Upper lobe of left lung (tissue), 6 donors: ENCODE results near the gene EXOC3L2. TPM values are rescaled to one million over a fixed set of nuclear protein-coding genes. Genes with fewer than 3 reads are reported as not detected.

Experiments used
- ATAC-seq, 2 donors: fragments of 200-7000 bp; cut with Tn5 transposase; one replicate each; pipeline ENCODE4 v1.9.1; 2022; ENCODE audit warnings: mild to moderate bottlenecking in 2 of 2, moderate library complexity in 2 of 2; ENCODE audit not compliant: low FRiP score in 2 of 2
- DNase-seq, 2 donors: peaks; one replicate each; pipeline ENCODE4 v3.0.0-alpha.2; 2019 to 2020
- H3K27ac ChIP-seq, 4 donors: fragments of 200-600 bp; sonication (generic); one replicate each; pipeline ENCODE4 v1.5.1; 2016 to 2019
- H3K27me3 ChIP-seq, 4 donors: fragments of 200-600 bp; sonication (generic); one replicate each; pipeline ENCODE4 v1.5.1; 2017 to 2019
- H3K36me3 ChIP-seq, 4 donors: fragments of 200-600 bp; sonication (generic); one replicate each; pipeline ENCODE4 v1.5.1; 2016 to 2019
- H3K4me1 ChIP-seq, 4 donors: fragments of 200-600 bp; sonication (generic); one replicate each; pipeline ENCODE4 v1.5.1; 2018 to 2019
- H3K4me3 ChIP-seq, 4 donors: fragments of 200-600 bp; sonication (generic); one replicate each; pipeline ENCODE4 v1.5.1; 2017 to 2019; ENCODE audit warnings: mild to moderate bottlenecking in 2 of 4, moderate library complexity in 1 of 4
- H3K9me3 ChIP-seq, 4 donors: fragments of 200-600 bp; sonication (generic); one replicate each; pipeline ENCODE4 v1.5.1; 2018 to 2019
- EP300 ChIP-seq, 4 donors: sonication (generic); formaldehyde crosslinking; IDR thresholded peaks; one replicate each; pipeline ENCODE4 v1.5.1; 2017; ENCODE audit warnings: antibody characterized with exemption in 4 of 4, control low read depth in 2 of 4
- POLR2A ChIP-seq, 4 donors: fragments of 450-650 bp; IDR thresholded peaks; one replicate each; pipeline ENCODE4 v1.5.1; 2016 to 2017; ENCODE audit warnings: antibody characterized with exemption in 4 of 4, mild to moderate bottlenecking in 2 of 4
- POLR2AphosphoS5 ChIP-seq, 2 donors: sonication (generic); formaldehyde crosslinking; IDR thresholded peaks; one replicate each; pipeline ENCODE4 v1.5.1; 2017; ENCODE audit warnings: antibody characterized with exemption in 2 of 2
- WGBS, 2 donors: methylation state at CpG; one replicate each; pipeline ENCODE4 v1.1.5; 2017 to 2018; 5-methylcytosine and 5-hydroxymethylcytosine counted together
- total RNA-seq, 6 donors: library from RNA; depleted of rRNA in 4 of 6; stranded (reverse); fragments of >200 nt in 4 of 6; gene quantifications; one replicate each; pipeline versions ENCODE4 v1.1.0 to v1.2.1, GENCODE V29; 2016 to 2021
- TF ChIP-seq, protein P1 (sequence below), 6 experiments: fragments of 450-650 bp in 4 of 6; fragments of 200-600 bp in 2 of 6; sonication (generic) in 2 of 6; IDR thresholded peaks; one replicate each; pipeline ENCODE4 v1.5.1; 2016 to 2019; ENCODE audit warnings: antibody characterized with exemption in 6 of 6
- donor health status: DM: no; HTN: no; CAD: no; lungs with moderate emphysema.
- donor health status: DM: no; HTN: yes; CAD: no; lungs with severe emphysema.

Gene EXOC3L2
- total RNA-seq, 6 donors from 2014 or later, result 1.1 to 10.0 (median 2.7) TPM

DNA sequence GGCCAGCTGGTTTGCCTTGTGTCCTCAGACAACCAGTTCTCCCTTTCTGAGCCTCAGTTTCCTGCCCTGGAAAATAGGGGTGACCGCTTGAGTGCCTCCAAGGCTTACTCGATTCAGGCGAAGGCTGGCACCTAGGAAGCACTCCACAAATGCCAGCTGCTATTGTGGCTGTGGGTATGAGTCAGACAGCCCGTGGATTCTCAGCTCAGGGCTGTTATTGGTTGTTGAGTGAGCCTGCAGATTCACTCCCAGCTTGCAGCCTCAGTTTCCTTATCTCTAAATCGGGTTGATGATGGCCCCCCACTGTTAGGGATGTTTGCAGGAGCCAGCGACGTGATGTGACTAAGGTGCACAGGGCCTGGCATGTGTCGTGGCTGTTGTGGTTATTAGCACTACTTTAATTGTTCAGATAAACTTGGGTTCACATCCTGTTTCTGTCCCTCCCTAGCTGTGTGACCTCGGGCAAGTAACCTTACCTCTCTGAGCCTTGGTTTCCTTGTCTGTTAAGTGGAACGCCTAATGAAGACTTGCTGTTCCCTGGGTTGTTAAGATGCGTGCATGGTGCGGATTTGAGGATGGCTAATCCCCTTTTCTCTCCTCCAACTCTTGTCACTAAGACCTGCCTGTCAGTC is 8.3 kb upstream of the EXOC3L2 start:
- Histone ChIP-seq H3K27ac (no peak overlapping the region), H3K9me3 (no peaks in the 10 kb centered on the region), H3K36me3 (no peaks in the 10 kb centered on the region), H3K4me3 (no peak overlapping the region), H3K27me3 (no peaks in the 10 kb centered on the region), H3K4me1 (peaks cover 22 to 41% (median 34%) of the 10 kb centered on the region in 4 donors)
- WGBS, 2 donors, result 70 to 81% methylated on average over 10 to 12 of the region's 12 CpGs
- DNase-seq (no peak), ATAC-seq (no peak)
- TF ChIP-seq POLR2AphosphoS5 (IDR thresholded peaks at IDR 0.05) (no peak), EP300 (IDR thresholded peaks at IDR 0.05) (no peak), POLR2A (IDR thresholded peaks at IDR 0.05) (no peak)
- TF ChIP-seq, protein P1, sequence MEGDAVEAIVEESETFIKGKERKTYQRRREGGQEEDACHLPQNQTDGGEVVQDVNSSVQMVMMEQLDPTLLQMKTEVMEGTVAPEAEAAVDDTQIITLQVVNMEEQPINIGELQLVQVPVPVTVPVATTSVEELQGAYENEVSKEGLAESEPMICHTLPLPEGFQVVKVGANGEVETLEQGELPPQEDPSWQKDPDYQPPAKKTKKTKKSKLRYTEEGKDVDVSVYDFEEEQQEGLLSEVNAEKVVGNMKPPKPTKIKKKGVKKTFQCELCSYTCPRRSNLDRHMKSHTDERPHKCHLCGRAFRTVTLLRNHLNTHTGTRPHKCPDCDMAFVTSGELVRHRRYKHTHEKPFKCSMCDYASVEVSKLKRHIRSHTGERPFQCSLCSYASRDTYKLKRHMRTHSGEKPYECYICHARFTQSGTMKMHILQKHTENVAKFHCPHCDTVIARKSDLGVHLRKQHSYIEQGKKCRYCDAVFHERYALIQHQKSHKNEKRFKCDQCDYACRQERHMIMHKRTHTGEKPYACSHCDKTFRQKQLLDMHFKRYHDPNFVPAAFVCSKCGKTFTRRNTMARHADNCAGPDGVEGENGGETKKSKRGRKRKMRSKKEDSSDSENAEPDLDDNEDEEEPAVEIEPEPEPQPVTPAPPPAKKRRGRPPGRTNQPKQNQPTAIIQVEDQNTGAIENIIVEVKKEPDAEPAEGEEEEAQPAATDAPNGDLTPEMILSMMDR (IDR thresholded peaks at IDR 0.05), result no peak

DNA sequence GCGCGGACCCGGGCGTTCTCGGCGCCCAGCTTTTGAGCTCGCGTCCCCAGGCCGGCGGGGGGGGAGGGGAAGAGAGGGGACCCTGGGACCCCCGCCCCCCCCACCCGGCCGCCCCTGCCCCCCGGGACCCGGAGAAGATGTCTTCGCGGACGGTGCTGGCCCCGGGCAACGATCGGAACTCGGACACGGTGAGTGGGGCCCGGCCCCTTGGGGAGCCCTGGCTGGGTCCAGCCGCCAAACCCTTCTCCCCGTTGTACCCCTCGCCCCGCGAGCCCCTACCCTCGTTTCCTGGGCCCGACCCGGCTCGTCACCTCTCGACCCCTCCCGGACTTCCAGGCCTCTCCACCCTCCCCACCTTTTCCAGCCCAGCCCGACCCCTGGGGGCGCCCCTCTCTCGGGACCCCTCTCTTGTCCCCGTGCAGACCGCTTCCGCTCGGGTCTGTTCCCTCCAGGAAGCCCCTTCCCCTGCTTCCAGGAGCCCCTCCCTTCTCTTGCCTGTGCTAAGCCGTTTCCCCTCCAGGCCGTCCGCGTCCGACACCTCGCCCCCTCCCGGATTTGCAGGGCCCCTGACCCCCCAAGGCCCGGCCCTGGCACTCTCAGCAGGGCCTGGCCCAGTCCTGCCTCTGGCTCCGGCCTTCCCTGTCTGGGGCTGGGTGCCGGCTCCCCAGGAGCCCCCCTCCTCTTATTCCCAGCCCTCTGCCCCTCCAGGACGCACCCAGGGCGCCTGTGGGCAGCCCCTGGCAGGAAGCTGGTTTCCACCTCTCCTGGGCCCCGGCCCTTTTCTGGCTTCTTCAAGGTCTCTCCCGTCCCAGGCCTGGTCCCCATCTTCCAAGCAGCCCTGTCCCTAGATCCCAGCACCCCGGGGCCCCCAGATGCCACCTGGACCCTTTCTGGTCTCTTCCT is 6.5 kb upstream of the EXOC3L2 start:
- 1 to 3% methylated on average over 29 to 40 of the region's 57 CpGs for WGBS, 2 donors
- Histone ChIP-seq H3K27me3 (no peaks in the 10 kb centered on the region), H3K27ac (peak overlapping the region; percentile 78 to 89 (median 86)), H3K4me3 (peak overlapping the region; percentile 65 to 100 (median 94)), H3K4me1 (peaks cover 25 to 46% (median 38%) of the 10 kb centered on the region in 4 donors), H3K9me3 (no peaks in the 10 kb centered on the region), H3K36me3 (no peaks in the 10 kb centered on the region)
- DNase-seq, result peak in 1 of 2 donors; percentile 85
- peak in 1 of 2 donors; percentile 4 for ATAC-seq
- TF ChIP-seq POLR2AphosphoS5 (IDR thresholded peaks at IDR 0.05) (no peak), POLR2A (IDR thresholded peaks at IDR 0.05) (no peak), EP300 (IDR thresholded peaks at IDR 0.05) (no peak)
- TF ChIP-seq, protein P1 (IDR thresholded peaks at IDR 0.05), result no peak

DNA sequence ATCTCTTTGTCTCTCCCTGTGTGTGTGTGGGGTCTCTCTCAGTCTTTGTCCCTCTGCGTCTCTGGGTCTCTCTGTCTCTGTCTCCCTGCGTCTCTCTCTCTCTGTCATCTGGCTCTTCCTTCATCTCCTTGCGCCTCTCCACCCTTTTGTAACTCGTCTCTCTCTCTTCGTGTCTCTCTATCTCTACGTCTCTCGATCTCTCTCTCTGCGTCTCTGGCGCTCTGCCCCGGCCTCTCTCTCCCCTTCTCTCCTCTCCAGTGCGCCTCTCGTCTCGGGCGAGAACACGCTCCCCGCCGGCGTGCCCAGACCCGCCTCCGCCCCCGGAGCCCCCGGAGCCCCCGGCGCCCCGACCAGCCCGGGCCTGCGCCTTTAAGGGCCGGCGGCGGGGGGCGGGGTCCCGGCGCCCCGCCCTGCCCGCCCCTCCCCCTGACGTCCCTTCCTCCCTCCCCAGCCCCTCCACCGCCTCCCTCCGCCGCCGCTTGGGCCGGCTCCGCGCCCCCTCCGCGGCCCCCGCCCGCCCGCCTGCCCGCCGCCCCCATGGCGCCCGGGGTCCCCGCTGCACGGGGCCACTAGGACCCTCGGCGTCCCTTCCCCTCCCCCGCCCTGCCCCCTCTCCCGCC is 5.7 kb upstream of the EXOC3L2 start, which contains the start of gene MARK4:
MARK4 (plus strand) TSS at position 440 of the 620 bp plus-strand sequence. CDS start 318 bp downstream, outside the sequence.
- no peaks in the 10 kb centered on the region for H3K27me3 ChIP-seq
- H3K27ac ChIP-seq, result peak within 1 kb of the TSS; percentile 78 to 89 (median 86)
- DNase-seq, result peak; percentile 37 to 92
- 1% methylated on average over 25 to 38 of the region's 58 CpGs for WGBS, 2 donors
- TF ChIP-seq POLR2A (IDR thresholded peaks at IDR 0.05) (no peak), EP300 (IDR thresholded peaks at IDR 0.05) (no peak), POLR2AphosphoS5 (IDR thresholded peaks at IDR 0.05) (no peak)
- TF ChIP-seq, protein P1 (IDR thresholded peaks at IDR 0.05), result no peak
- peak within 1 kb of the TSS; percentile 65 to 100 (median 94) for H3K4me3 ChIP-seq
- ATAC-seq, result peak in 1 of 2 donors; percentile 88
- H3K36me3 ChIP-seq, result no peaks in the 10 kb centered on the region
- no peaks in the 10 kb centered on the region for H3K9me3 ChIP-seq
- H3K4me1 ChIP-seq, result peaks cover 31 to 48% (median 40%) of the 10 kb centered on the region in 4 donors

- ATAC-seq, result peak in 1 of 2 donors; percentile 1
- DNase-seq, result peak in 1 of 2 donors; percentile 23
- Histone ChIP-seq H3K4me1 (peaks cover 31 to 54% (median 40%) of the 10 kb centered on the region in 4 donors), H3K27ac (peak overlapping the region in 2 of 4 donors; percentile 83 to 89), H3K9me3 (no peaks in the 10 kb centered on the region), H3K4me3 (peak overlapping the region in 3 of 4 donors; percentile 92 to 100 (median 97)), H3K27me3 (no peaks in the 10 kb centered on the region), H3K36me3 (no peaks in the 10 kb centered on the region)
- no peak for TF ChIP-seq EP300 (IDR thresholded peaks at IDR 0.05)
- TF ChIP-seq, protein P1 (IDR thresholded peaks at IDR 0.05), result no peak
- TF ChIP-seq POLR2A (IDR thresholded peaks at IDR 0.05), result no peak
- no peak for TF ChIP-seq POLR2AphosphoS5 (IDR thresholded peaks at IDR 0.05)
- WGBS, 2 donors, result 24 to 54% methylated on average over 5 to 14 of the region's 14 CpGs
Observed at GRCh38 chr19:45250216-45250831, 5.1 kb upstream of the EXOC3L2 start.
